ENCODE results near the gene TMEM150B. TPM values are rescaled to one million over a fixed set of nuclear protein-coding genes. Genes with fewer than 3 reads are reported as not detected.

TMEM150B gene
- total and polyA plus RNA-seq, 9 of the 15 experiments (the other 6 are each of a cell fraction or from before 2014, with no cell fraction given), result 0.47 to 1.3 (median 0.74) TPM; not detected in 2

DNA sequence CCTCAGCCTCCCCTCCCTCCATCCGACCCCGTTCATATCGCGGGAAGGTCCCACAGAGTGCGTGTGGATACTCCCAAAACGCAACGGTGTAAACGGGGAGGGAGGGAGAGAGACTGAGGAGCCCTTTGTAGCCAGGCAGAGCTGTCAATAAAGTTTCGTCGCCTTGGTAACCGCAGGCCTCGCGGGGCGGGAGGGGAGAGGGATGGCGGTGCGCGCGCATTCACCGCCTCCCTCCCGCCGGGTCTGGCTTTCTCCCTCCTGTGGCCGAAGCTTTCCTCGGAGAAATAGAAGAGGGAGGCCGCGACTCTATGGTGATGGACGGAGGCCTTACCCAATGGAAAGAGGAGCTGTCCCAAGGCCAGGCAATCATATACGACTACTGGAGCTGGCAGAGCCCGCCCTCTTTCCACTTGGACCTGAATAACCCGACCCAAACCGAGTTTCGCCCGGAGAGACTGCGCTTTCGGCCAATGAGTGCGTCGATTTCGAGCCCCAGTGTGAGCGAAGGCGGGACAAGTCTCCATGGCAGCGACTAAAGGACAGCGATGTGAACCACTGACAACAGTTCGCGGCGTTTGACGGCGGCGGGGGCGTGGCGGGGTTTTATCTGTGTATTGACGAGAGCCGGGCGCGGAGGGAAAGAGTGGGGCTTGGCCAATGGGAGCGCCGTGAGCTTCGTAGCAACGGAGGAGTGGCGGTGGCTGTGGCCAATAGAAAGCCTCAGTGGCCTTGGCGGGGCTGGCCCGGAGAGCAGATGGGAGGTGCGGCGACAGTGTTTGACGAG lies 14.2 kb upstream of the TMEM150B start, which contains the start of gene KMT5C (continued):
- TF ChIP-seq, protein P1, sequence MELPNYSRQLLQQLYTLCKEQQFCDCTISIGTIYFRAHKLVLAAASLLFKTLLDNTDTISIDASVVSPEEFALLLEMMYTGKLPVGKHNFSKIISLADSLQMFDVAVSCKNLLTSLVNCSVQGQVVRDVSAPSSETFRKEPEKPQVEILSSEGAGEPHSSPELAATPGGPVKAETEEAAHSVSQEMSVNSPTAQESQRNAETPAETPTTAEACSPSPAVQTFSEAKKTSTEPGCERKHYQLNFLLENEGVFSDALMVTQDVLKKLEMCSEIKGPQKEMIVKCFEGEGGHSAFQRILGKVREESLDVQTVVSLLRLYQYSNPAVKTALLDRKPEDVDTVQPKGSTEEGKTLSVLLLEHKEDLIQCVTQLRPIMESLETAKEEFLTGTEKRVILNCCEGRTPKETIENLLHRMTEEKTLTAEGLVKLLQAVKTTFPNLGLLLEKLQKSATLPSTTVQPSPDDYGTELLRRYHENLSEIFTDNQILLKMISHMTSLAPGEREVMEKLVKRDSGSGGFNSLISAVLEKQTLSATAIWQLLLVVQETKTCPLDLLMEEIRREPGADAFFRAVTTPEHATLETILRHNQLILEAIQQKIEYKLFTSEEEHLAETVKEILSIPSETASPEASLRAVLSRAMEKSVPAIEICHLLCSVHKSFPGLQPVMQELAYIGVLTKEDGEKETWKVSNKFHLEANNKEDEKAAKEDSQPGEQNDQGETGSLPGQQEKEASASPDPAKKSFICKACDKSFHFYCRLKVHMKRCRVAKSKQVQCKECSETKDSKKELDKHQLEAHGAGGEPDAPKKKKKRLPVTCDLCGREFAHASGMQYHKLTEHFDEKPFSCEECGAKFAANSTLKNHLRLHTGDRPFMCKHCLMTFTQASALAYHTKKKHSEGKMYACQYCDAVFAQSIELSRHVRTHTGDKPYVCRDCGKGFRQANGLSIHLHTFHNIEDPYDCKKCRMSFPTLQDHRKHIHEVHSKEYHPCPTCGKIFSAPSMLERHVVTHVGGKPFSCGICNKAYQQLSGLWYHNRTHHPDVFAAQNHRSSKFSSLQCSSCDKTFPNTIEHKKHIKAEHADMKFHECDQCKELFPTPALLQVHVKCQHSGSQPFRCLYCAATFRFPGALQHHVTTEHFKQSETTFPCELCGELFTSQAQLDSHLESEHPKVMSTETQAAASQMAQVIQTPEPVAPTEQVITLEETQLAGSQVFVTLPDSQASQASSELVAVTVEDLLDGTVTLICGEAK (IDR thresholded peaks at IDR 0.05), result peak; percentile 99
- TF ChIP-seq, protein P1 (CRISPR knock-in tag; IDR thresholded peaks at IDR 0.05), result peak; percentile 100
- TF ChIP-seq LCOR (CRISPR knock-in tag; IDR thresholded peaks at IDR 0.05) (0 out of 2 replicates have a peak, but pooled peaks have one; percentile 47), ZNF780A (CRISPR knock-in tag; IDR thresholded peaks at IDR 0.05) (no peak), ETV1 (tag; conservative IDR thresholded peaks at IDR 0.05; ENCODE audit: low read depth) (no peak), NFE2 (IDR thresholded peaks at IDR 0.05; ENCODE audit: low read depth) (no peak), CBX3 (IDR thresholded peaks at IDR 0.05; ENCODE audit: borderline replicate concordance in 1 of 2, low read length in 2 of 2) (no peak; a peak in 1 of 3 replicates), TEAD1 (CRISPR knock-in tag; IDR thresholded peaks at IDR 0.05) (no peak), RBM39 (optimal IDR thresholded peaks at IDR 0.05; ENCODE audit: low read depth, low read length) (no peak), ZNF121 (CRISPR knock-in tag; conservative IDR thresholded peaks at IDR 0.05) (no peak), FOXM1 (IDR thresholded peaks at IDR 0.05; ENCODE audit: low read depth) (peak; percentile 40; the same call in 1 of the 2 replicates), FOXM1 (CRISPR knock-in tag; IDR thresholded peaks at IDR 0.05; ENCODE audit: low read depth) (no peak), RBM34 (IDR thresholded peaks at IDR 0.05; ENCODE audit: borderline replicate concordance, insufficient read depth, low read length) (no peak), HDAC8 (tag; IDR thresholded peaks at IDR 0.05) (no peak)
- TF ChIP-seq, protein P2, sequence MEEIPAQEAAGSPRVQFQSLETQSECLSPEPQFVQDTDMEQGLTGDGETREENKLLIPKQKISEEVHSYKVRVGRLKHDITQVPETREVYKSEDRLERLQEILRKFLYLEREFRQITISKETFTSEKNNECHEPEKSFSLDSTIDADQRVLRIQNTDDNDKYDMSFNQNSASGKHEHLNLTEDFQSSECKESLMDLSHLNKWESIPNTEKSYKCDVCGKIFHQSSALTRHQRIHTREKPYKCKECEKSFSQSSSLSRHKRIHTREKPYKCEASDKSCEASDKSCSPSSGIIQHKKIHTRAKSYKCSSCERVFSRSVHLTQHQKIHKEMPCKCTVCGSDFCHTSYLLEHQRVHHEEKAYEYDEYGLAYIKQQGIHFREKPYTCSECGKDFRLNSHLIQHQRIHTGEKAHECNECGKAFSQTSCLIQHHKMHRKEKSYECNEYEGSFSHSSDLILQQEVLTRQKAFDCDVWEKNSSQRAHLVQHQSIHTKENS (CRISPR knock-in tag; IDR thresholded peaks at IDR 0.05), result no peak
- TF ChIP-seq, protein P3, sequence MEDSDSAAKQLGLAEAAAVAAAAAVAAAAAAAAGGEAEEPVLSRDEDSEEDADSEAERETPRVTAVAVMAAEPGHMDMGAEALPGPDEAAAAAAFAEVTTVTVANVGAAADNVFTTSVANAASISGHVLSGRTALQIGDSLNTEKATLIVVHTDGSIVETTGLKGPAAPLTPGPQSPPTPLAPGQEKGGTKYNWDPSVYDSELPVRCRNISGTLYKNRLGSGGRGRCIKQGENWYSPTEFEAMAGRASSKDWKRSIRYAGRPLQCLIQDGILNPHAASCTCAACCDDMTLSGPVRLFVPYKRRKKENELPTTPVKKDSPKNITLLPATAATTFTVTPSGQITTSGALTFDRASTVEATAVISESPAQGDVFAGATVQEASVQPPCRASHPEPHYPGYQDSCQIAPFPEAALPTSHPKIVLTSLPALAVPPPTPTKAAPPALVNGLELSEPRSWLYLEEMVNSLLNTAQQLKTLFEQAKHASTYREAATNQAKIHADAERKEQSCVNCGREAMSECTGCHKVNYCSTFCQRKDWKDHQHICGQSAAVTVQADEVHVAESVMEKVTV (CRISPR knock-in tag; IDR thresholded peaks at IDR 0.05), result no peak

Data from K562 (cell line).